ENCODE results near the gene CBX8.

The CBX8 gene

GRCh38 chr17:79821331-79822095, 24.6 kb upstream of the CBX8 start:
- DNase-seq (ENCODE audit: extremely low spot score): no peak
- CTCF ChIA-PET: interaction anchor here (0.7 to 7.1 kb wide), 5 partner anchors 10 to 76 kb away, joined by 3 to 48 read pairs (median 4); partner anchors contain the start of gene CBX4
- no peak for TF ChIP-seq CTCF (IDR thresholded peaks at IDR 0.05; ENCODE audit: control extremely low read depth, extremely low read depth, low read depth, missing control alignments)
- POLR2A ChIA-PET: interaction anchor here (1.2 kb wide), 1 partner anchor 17 kb away, joined by 5 read pairs; the partner anchor contains the start of gene CBX4

- DNase-seq (ENCODE audit: extremely low spot score): no peak
- no peak for TF ChIP-seq CTCF (IDR thresholded peaks at IDR 0.05; ENCODE audit: control extremely low read depth, extremely low read depth, low read depth, missing control alignments)
- POLR2A ChIA-PET: interaction anchor here (1.2 kb wide), 1 partner anchor 18 kb away, joined by 5 read pairs; the partner anchor contains the start of gene CBX4
- CTCF ChIA-PET: interaction anchor here (1.9 to 7.1 kb wide), 3 partner anchors 10 to 15 kb away, joined by 4 to 48 read pairs (median 14); no protein-coding TSS in a partner anchor
These were observed 24.1 kb upstream of the CBX8 start for GRCh38 chr17:79820959-79821330.

- CTCF ChIA-PET: interaction anchor here (1.2 to 7.1 kb wide), 6 partner anchors 8 to 151 kb away, joined by 3 to 48 read pairs (median 14); partner anchors contain the start of gene CBX4
- POLR2A ChIA-PET: no interaction called here
These were observed 22.8 kb upstream of the CBX8 start for GRCh38 chr17:79819534-79820276.

GRCh38 chr17:79819085-79819484, 22.2 kb upstream of the CBX8 start:
- no peak for TF ChIP-seq CTCF (IDR thresholded peaks at IDR 0.05; ENCODE audit: control extremely low read depth, extremely low read depth, low read depth, missing control alignments)
- no peak for DNase-seq (ENCODE audit: extremely low spot score)
- POLR2A ChIA-PET: no interaction called here
- CTCF ChIA-PET: interaction anchor here (1.2 to 7.1 kb wide), 6 partner anchors 11 to 151 kb away, joined by 3 to 48 read pairs (median 8); partner anchors contain the start of gene CBX4

More at GRCh38 chr17:79819534-79820276, 22.8 kb upstream of the CBX8 start:
- no peak for DNase-seq (ENCODE audit: extremely low spot score)
- TF ChIP-seq CTCF (IDR thresholded peaks at IDR 0.05; ENCODE audit: control extremely low read depth, extremely low read depth, low read depth, missing control alignments): no peak

- ChIA-PET POLR2A (no interaction called here), CTCF (interaction anchor here (0.6 to 7.1 kb wide), 13 partner anchors 10 to 152 kb away, joined by 3 to 48 read pairs (median 4); partner anchors contain the start of gene CBX4)
- TF ChIP-seq CTCF (IDR thresholded peaks at IDR 0.05; ENCODE audit: control extremely low read depth, extremely low read depth, low read depth, missing control alignments): no peak
- DNase-seq (ENCODE audit: extremely low spot score): no peak
These were observed 21.3 kb upstream of the CBX8 start for GRCh38 chr17:79818026-79818758.

Data from GM10248 (cell line).